HCT116 (cell line): ENCODE measurements around the gene SYNPO2L. TPM values are rescaled to one million over a fixed set of nuclear protein-coding genes. Genes with fewer than 3 reads are reported as not detected.

Experiments
- ATAC-seq: fragments of 200-7000 bp; cut with Tn5 transposase; 2 replicates; pipeline ENCODE4 v1.9.1; 2020; ENCODE audit warnings: mild to moderate bottlenecking, moderate library complexity
- BruUV-seq: library from RNA; stranded (reverse); fragments of 400-500 nt; replicated peaks from 2 replicates; lab custom pipeline; 2021; lab: Mats Ljungman, UMichigan
- CTCF ChIA-PET: fragments of 300-600 bp; sonication (Branson Sonifier 250); formaldehyde crosslinking; loops from one replicate; lab custom pipeline; 2021; ENCODE audit warnings: antibody characterized with exemption; lab: Charles Lee
- POLR2A ChIA-PET: fragments of 300-600, 350-600 bp; sonication (Branson Sonifier 250); formaldehyde crosslinking; loops from one replicate; lab custom pipeline; 2021; ENCODE audit warnings: antibody characterized with exemption; lab: Charles Lee
- RAD21 ChIA-PET, 2 experiments: fragments of 300-600 bp; sonication (Branson Sonifier 250); formaldehyde crosslinking; loops; one replicate each; lab custom pipeline; 2023; ENCODE audit warnings: low total read pairs in 2 of 2; ENCODE audit not compliant: uncharacterized antibody in 2 of 2, unreplicated experiment in 2 of 2, low non-redundant PET in 1 of 2; lab: Charles Lee
- DNase-seq: peaks from one replicate; pipeline ENCODE4 v3.0.0-alpha.2; 2010; ENCODE audit warnings: low read depth, low spot score
- H2AFZ ChIP-seq: fragments of 200-600 bp; shearing (Covaris generic), sonication (generic); 2 replicates; pipeline ENCODE4 v1.6.1; 2017; ENCODE audit warnings: low read depth, mixed run types, mixed read lengths, antibody characterized with exemption, low read length; ENCODE audit not compliant: poor library complexity, severe bottlenecking
- H3K27ac ChIP-seq: 2 replicates; pipeline ENCODE4 v1.5.1; 2012; ENCODE audit warnings: low read depth, low read length
- H3K27me3 ChIP-seq: fragments of 200-600 bp; sonication (generic); 2 replicates; pipeline ENCODE4 v1.6.1; 2016; ENCODE audit warnings: mixed run types, low read length, mixed read lengths; ENCODE audit not compliant: insufficient read depth
- H3K36me3 ChIP-seq, 2 experiments: fragments of 200-500 bp in 1 of 2; fragments of 200-600 bp in 1 of 2; sonication (Bioruptor generic) in 1 of 2; sonication (generic) in 1 of 2; 2 replicates each; pipeline versions ENCODE4 v1.5.1 to v1.6.1; 2014 to 2016; ENCODE audit warnings: low read length in 2 of 2, inconsistent platforms in 1 of 2, mixed read lengths in 1 of 2, mixed run types in 1 of 2; ENCODE audit not compliant: insufficient read depth in 2 of 2, control insufficient read depth in 1 of 2
- H3K4me1 ChIP-seq, 2 experiments: fragments of 200-600 bp in 1 of 2; sonication (generic) in 1 of 2; 2 replicates each; pipeline versions ENCODE4 v1.5.1 to v1.6.1; 2012 to 2017; ENCODE audit warnings: low read length in 2 of 2, inconsistent platforms in 1 of 2, mild to moderate bottlenecking in 1 of 2, mixed read lengths in 1 of 2, mixed run types in 1 of 2, moderate library complexity in 1 of 2; ENCODE audit not compliant: insufficient read depth in 2 of 2, control insufficient read depth in 1 of 2
- H3K4me2 ChIP-seq: fragments of 200-600 bp; sonication (generic); 2 replicates; pipeline ENCODE4 v1.6.1; 2017; ENCODE audit warnings: mixed run types, low read length, mixed read lengths
- H3K4me3 ChIP-seq, 2 experiments: fragments of 200-600 bp in 1 of 2; sonication (generic) in 1 of 2; replicated peaks in 1 of 2; 2 replicates each; pipeline ENCODE4 v1.5.1; 2011 to 2016; ENCODE audit warnings: low read length in 2 of 2, control low read depth in 1 of 2, low read depth in 1 of 2, mild to moderate bottlenecking in 1 of 2, mixed read lengths in 1 of 2, mixed run types in 1 of 2
- H3K79me2 ChIP-seq: fragments of 200-600 bp; sonication (generic); 2 replicates; pipeline ENCODE4 v1.6.1; 2017; ENCODE audit warnings: mild to moderate bottlenecking, mixed run types, low read length, moderate library complexity, mixed read lengths; ENCODE audit not compliant: insufficient read depth
- H3K9ac ChIP-seq: fragments of 200-600 bp; sonication (generic); 2 replicates; pipeline ENCODE4 v1.6.1; 2016; ENCODE audit warnings: low read length, mixed read lengths
- H3K9me2 ChIP-seq: fragments of 200-600 bp; sonication (generic), shearing (Covaris generic); 2 replicates; pipeline ENCODE4 v1.6.1; 2017; ENCODE audit warnings: mixed run types, mild to moderate bottlenecking, moderate library complexity; ENCODE audit not compliant: insufficient read depth
- H3K9me3 ChIP-seq, 2 experiments: fragments of 200-500 bp in 1 of 2; fragments of 200-600 bp in 1 of 2; sonication (Bioruptor generic) in 1 of 2; sonication (generic) in 1 of 2; 2 replicates each; pipeline ENCODE4 v1.6.1; 2014 to 2017; ENCODE audit warnings: low read length in 2 of 2, mixed read lengths in 2 of 2, inconsistent platforms in 1 of 2, low read depth in 1 of 2, mild to moderate bottlenecking in 1 of 2, mixed run types in 1 of 2, moderate library complexity in 1 of 2; ENCODE audit not compliant: control insufficient read depth in 1 of 2, insufficient read depth in 1 of 2
- H4K20me1 ChIP-seq: fragments of 200-600 bp; sonication (generic), shearing (Covaris generic); 2 replicates; pipeline ENCODE4 v1.6.1; 2017; ENCODE audit warnings: mixed run types, mild to moderate bottlenecking, moderate library complexity; ENCODE audit not compliant: insufficient read depth
- CEBPB ChIP-seq: IDR thresholded peaks from 2 replicates; pipeline ENCODE4 v1.6.1; 2012; ENCODE audit warnings: low read depth
- EGR1 ChIP-seq: IDR thresholded peaks from 2 replicates; pipeline ENCODE4 v1.6.1; 2012; ENCODE audit warnings: low read depth
- EZH2 ChIP-seq: fragments of 200-600 bp; sonication (generic); IDR thresholded peaks from 2 replicates; pipeline ENCODE4 v1.6.1; 2017; ENCODE audit warnings: antibody characterized with exemption, mixed run types
- EZH2phosphoT487 ChIP-seq: fragments of 200-600 bp; IDR thresholded peaks from 2 replicates; pipeline ENCODE4 v1.6.1; 2018; ENCODE audit warnings: antibody characterized with exemption, borderline replicate concordance
- JUND ChIP-seq: IDR thresholded peaks from 2 replicates; pipeline ENCODE4 v1.6.1; 2012
- POLR2A ChIP-seq: IDR thresholded peaks from 2 replicates; pipeline ENCODE4 v1.7.0; 2011; ENCODE audit warnings: borderline replicate concordance; ENCODE audit not compliant: insufficient read depth, insufficient read length; ENCODE audit errors: extremely low read depth
- POLR2AphosphoS5 ChIP-seq: IDR thresholded peaks from 2 replicates; pipeline ENCODE4 v1.6.1; 2011; ENCODE audit warnings: mild to moderate bottlenecking, low read depth, low read length, moderate library complexity
- RAD21 ChIP-seq: IDR thresholded peaks from 2 replicates; pipeline ENCODE4 v1.6.1; 2012; ENCODE audit warnings: low read depth, mild to moderate bottlenecking
- SIN3A ChIP-seq: IDR thresholded peaks from 2 replicates; pipeline ENCODE4 v1.6.1; 2012; ENCODE audit warnings: low read depth
- SRF ChIP-seq: IDR thresholded peaks from 2 replicates; pipeline ENCODE4 v1.6.1; 2012; ENCODE audit warnings: low read depth
- YY1 ChIP-seq: IDR thresholded peaks from 2 replicates; pipeline ENCODE4 v1.6.1; 2011; ENCODE audit warnings: low read length, low read depth, moderate library complexity, mild to moderate bottlenecking; ENCODE audit not compliant: insufficient replicate concordance; ENCODE audit errors: extremely low read depth
- ZBTB33 ChIP-seq: IDR thresholded peaks from 2 replicates; pipeline ENCODE4 v1.6.1; 2011; ENCODE audit warnings: mild to moderate bottlenecking, low read length, moderate library complexity; ENCODE audit not compliant: insufficient replicate concordance; ENCODE audit errors: extremely low read depth
- ZNF274 ChIP-seq: fragments of 200-500 bp; sonication (Bioruptor generic); IDR thresholded peaks from 2 replicates; pipeline ENCODE4 v1.6.1; 2014; ENCODE audit warnings: mild to moderate bottlenecking, low read depth, low read length, inconsistent platforms
- intact Hi-C: fragments of 100-400 bp; cut with micrococcal nuclease; formaldehyde crosslinking; loops from 2 replicates; pipeline ENCODE4 v1.10.0; 2022
- total RNA-seq: library from RNA; stranded (reverse); gene quantifications from one replicate; pipeline ENCODE4 v1.2.1, GENCODE V29; 2021; ENCODE audit not compliant: unreplicated experiment

Gene SYNPO2L
- total RNA-seq, 1 experiment from 2014 or later, result 0.10 TPM

DNA sequence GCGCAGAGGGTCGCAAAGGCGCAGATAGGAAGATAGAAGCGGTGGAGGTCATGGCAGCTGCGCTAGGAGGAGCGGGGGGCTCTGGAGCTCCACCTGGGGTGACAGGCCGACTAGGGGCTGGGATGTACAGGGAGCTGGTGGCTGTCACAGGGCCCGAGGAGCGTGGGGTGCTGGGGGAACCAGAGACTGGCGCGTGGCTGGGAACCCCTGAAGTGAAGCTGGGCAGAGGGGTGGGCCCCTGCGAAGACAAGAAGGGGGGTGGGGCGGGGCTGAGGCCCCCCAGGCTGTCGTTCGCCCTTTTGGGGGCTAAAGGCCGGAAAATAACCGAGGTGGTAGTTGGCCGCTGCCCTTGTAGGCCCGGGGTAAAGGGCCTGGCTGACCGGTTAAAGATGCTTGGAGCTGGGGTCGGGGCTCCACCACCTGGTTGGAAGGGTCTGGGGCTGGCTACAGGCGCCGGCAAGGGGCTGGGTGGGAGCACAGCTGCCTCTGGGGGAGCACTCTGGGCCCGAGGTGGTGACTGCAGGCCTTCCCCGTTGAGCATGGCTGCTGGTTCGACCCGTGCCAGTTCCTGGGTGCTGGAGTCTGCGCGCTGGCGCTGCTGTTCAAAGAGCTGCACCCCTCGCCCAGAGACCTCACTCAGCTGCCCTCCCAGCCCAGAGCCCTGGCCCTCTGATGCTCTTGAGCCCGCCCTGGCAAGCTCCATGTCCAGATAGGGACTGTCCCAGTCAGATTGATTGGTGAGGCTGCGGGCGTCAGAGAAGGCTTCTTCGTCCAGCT is 7.8 kb downstream of the SYNPO2L start (continued):
- TF ChIP-seq ZBTB33 (no peak), POLR2AphosphoS5 (no peak), EGR1 (no peak), POLR2A (no peak)
- TF ChIP-seq, all 23 proteins: peak for 0

DNA sequence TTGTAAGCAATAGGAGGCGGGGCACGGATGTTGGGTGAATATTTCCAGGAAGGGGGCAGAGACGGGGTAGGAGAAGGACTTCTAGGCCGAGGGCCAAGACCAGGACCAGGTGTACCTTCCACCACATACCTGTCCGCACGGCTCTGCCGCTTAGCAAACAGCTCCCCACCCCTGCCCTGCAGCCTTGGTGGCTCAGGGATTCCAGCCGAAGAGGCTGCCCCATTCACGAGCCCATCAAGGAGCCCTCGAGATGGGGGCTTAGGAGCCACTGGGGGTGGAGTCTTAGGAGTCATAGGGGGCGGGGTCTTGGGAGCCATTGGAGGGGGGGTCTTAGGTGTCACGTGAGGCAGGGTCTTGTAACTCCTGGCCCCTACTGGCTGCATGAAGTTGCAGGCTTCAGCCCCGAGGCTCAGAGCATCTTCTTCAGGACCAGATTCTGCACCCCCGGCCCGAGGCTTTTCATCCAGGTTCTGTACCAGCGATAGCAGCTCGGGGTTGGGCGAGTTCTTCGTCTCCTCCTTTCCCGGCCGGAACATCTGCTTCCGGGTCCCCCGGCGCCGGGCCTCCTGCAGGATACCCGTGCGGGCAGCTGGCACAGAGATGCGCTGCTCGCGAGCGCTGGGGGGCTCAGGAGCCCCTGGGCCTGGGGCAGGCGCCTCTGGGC is 8.5 kb downstream of the SYNPO2L start:
- no TSS peak for BruUV-seq
- no peaks in the 10 kb centered on the region for H3K9me2 ChIP-seq
- CTCF ChIA-PET, result no interaction called here
- TF ChIP-seq EZH2phosphoT487 (no peak), RAD21 (no peak), ZNF274 (no peak), POLR2AphosphoS5 (no peak), SRF (no peak), ZBTB33 (no peak), YY1 (no peak), EGR1 (no peak), SIN3A (no peak), JUND (no peak), CEBPB (no peak), EZH2 (no peak)
- intact Hi-C loops, result no loop called here
- H3K4me1 ChIP-seq, result peaks cover 0 to 11% of the 10 kb centered on the region in 2 experiments; a peak in 3 of 4 replicates
- H4K20me1 ChIP-seq, result no peaks in the 10 kb centered on the region
- no peaks in the 10 kb centered on the region for H3K79me2 ChIP-seq
- H3K36me3 ChIP-seq, result no peaks in the 10 kb centered on the region
- no peaks in the 10 kb centered on the region for H3K9me3 ChIP-seq
- H3K4me2 ChIP-seq, result no peak overlapping the region
- DNase-seq (no peak), ATAC-seq (no peak)
- no peak overlapping the region for H3K4me3 ChIP-seq
- no peak overlapping the region for H3K9ac ChIP-seq
- RAD21 ChIA-PET, result no interaction called here
- H2AFZ ChIP-seq, result no peak overlapping the region
- POLR2A ChIA-PET, result no interaction called here
- no peak overlapping the region for H3K27ac ChIP-seq
- H3K27me3 ChIP-seq, result 0 out of 2 replicates have a peak, but pooled peaks cover 4% of the 10 kb centered on the region
